Measurements from ENCODE around the gene ZNF658.
"Not testable (repeated sequence)": the region's sequence is repeated elsewhere in the genome, so short reads cannot be mapped to it uniquely, and the experiment has no call there.

ZNF658 gene

DNA sequence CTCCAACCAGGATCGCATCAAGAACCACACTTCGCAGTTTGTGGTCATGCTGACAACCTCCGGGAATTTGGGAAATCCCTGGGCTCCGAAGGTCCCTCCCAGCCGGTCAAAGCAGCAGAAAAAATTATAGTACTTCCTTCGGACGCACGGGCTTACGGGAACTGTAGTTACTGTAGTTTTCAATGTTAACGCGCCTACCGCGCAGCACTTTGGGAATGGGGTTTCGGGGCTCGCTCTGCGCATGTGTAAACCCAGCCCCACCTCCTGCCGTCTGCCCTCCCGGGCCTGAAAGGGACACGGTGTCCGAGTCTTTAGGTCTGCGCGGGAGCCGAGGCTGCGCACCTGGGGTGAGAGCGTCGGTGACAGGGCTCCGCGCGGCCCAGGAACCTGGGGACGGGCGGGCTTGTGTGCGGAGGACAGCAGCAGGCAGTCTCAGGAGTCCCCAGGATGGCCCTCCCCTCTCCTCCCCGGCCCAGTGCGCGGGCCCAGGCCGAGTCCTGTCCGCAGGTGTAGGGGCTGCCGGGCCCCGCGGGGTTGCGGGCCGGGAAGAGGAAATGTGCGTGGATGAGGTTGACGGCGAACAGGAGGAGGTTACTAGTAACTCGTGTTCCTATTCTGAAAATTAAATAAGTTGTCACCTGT lies at the start of gene ZNF658:
ZNF658 (plus strand) TSS at position 236 of the 642 bp plus-strand sequence. CDS start 2,837 bp downstream, outside the sequence.
- peak; percentile 81 for DNase-seq

DNA sequence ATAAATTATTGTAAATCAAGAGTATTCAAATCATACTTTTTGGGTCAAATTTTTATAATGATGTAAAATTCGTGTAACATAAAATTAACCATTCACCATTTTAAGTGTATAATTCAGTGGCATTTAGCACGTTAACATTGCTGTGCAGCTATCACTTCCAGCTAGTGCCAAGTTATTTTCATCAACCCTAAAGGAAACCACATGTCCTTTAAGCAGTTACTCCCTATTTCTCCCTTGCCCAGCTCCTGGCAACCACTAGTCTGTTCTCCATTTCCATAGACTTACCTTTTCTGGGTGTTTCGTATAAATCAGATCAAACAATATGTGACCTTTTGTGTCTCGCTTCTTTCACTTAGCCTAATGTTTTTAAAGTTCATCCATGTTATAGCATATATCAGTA lies 38.8 kb upstream of the ZNF658 start:
- DNase-seq = not testable (repeated sequence)

DNA sequence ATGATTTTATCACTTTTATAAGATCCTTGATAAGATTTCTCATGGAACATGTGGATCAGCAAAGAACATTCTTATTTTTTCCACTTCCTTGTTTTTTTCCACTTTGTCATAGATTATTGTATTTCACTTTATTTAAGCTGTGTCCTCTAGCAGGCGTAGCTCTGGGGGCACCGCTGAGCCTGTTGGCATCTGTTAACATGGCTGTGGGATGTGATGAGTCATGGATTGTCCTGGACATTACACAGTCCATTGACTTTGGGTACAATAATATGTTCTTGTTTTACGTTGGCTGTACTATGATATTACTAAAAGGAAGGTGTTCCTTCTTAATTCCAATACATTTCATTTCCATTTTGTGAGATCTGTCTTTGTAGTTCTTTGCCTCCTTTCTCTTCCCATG lies 31.9 kb upstream of the ZNF658 start:
- not testable (repeated sequence) for DNase-seq

DNA sequence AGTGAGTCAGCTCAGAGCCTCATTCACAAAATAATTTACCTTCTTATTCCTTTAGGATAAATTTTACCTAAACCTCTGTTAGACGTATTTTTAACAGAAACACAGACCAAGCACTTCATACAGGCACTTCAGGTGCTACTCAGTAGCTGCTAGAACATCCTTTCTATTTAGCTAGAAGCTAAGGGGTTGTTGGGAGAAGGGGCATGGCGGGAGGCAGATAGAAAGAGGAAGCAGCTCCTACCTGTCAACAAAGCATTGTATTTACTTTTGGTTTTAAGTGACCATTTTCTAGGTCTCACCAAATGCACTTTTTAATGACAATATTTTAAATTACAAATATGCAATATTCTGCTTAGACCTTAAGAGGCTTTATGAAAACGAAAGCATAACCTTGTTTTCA lies 19.9 kb upstream of the ZNF658 start:
- DNase-seq = not testable (repeated sequence)

DNA sequence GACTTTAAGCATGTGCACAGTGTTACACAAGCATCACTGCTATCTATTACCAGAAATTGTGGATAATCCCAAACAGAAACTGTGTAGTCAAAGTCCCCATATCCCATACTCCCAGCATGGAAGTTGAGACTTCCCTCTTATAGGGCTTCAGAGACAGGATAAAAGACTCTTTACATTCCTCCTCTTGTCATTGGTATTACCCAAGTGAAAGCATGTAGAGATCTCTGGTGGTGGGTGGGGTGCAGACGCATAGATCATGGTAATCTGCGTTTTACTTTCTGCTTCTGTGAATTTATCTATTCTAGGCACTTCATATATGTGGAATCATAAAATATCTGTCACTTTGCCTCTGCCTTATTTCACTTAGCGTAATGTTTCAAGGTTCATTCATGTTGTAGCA lies 18.7 kb upstream of the ZNF658 start:
- not testable (repeated sequence) for DNase-seq

DNA sequence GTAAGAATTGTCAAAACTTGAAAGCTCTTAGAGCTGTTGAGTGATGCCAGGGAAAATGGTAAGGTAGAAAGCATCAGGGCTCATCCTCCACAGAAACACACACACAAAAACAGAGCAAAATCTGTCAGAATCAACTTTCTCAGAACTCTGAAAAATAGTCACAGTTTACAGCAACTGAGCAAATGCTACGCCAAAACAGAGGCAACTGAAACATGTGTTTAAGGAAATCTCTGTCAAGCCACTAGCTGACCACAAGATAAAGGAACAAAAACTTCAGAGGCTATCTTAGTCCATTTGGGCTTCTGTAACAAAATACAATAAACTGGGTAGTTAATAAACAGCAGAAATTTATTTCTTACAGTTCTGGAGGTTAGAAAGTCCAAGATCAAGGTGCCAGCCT lies 10.2 kb upstream of the ZNF658 start:
- DNase-seq = not testable (repeated sequence)

DNA sequence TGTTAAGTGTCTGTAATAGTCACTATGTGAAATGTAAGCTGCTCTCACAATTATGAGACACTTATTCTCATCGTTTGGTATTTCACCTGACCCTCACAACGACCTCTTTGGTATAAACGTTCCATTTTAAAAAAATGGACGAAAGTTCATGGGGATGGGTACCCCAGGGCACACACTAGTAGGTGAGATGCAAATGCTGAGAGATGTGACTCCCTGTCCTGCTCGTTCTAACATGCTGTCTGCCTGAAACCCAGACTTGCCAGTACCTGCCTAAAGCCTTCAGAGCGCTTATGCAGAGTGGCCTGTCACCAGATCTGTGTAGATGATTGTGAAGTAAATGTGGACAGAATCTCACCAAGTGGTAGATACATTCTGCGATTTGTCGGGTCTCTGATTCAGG lies 616 bp downstream of the ZNF658 start:
- DNase-seq = not testable (repeated sequence)

DNA sequence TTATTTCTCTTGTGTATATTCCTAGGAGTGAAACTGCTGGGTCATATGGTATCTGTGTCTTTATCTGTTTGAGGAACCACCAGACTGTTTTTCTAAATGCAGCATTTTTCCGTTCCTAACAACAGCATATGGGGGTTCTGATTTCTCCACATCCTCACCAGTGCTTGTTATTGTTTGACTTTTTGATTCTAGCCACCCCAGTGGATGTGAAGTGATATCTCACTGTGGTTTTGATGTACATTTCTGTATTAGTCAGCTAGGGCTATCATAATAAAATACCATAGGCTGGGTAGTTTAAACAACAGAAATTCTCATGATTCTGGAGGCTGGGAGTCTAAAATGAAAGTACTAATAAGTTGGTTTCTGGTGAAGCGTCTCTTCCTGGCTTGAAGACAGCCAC lies 9.0 kb downstream of the ZNF658 start:
- DNase-seq = not testable (repeated sequence)

DNA sequence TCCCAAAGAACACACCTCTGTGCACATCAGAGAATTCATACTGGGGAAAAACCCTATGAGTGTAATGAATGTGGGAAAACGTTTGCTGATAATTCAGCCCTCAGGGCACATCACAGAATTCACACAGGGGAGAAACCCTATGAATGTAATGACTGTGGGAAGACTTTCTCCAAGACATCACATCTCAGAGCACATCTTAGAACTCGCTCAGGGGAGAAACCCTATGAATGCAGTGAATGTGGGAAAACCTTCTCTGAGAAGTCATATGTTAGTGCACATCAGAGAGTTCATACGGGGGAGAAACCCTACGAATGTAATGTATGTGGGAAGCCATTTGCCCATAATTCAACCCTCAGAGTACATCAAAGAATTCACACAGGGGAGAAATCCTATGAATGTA lies 19.5 kb downstream of the ZNF658 start:
- DNase-seq = not testable (repeated sequence)

DNA sequence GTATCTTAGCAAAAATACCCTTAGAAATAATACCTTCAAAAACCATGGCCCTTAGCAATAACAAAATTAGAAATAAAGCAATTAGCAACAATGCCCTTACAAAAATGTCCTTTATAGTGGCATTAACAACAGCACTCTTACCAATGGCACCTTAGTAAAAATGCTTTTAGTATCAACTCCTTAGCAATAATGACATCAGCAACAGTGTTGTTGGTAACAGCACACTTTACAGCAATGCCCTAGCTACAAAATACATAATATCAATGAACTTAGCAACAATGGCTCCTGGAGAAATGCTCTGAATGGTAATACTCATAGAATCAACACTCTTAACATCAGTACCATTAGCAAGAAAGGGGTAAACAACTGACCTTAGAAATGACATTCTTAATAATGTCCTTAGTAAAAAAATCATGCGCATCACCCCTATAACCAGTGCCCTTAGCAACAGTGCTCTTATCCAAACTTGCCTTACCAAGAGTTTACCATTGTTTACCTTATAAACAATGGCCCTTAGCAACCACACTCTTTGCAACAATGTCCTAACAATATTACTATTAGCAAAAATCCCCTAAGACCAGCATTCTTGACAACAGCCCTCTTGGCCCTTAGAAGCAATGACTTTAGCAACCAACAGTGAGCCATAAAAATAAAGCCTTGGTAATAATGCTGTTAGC lies 35.8 kb downstream of the ZNF658 start:
- not testable (repeated sequence) for DNase-seq

DNA sequence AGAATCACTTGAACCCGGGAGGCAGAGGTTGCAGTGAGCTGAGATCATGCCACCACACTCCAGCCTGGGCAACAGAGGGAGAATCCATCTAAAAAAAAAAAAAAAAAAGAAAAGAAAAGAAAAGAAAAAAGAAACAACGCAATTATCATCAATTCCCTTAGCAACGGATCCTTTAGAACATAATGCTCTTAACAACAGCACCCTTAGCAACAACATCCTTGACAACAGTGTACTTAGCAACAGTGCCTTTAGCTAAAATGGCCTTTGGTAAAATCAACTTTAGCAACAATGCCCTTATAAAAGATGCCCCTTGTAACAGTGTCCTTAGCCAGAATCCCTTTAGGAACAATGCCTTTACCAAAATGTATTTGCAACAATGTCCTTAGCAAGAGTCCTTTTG lies 37.1 kb downstream of the ZNF658 start:
- DNase-seq = not testable (repeated sequence)

DNA sequence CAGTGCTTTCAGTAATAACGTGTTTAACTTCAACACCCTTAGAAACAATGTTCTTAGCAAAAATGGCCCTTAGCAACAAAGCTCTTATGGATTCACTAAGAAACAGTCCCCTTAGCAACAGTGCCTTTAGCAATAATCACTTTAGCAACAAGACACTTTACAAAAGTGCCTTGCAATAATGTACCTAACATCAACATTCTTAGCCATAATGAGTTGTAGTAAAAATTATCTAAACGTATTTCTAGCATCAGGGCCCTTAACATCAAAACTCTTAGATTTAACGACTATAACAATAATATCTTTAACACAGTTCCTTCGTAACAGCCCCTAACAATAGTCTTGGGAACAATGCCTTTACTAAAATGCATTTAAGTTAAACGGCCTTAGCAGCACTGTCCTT lies 37.8 kb downstream of the ZNF658 start:
- DNase-seq = not testable (repeated sequence)

DNA sequence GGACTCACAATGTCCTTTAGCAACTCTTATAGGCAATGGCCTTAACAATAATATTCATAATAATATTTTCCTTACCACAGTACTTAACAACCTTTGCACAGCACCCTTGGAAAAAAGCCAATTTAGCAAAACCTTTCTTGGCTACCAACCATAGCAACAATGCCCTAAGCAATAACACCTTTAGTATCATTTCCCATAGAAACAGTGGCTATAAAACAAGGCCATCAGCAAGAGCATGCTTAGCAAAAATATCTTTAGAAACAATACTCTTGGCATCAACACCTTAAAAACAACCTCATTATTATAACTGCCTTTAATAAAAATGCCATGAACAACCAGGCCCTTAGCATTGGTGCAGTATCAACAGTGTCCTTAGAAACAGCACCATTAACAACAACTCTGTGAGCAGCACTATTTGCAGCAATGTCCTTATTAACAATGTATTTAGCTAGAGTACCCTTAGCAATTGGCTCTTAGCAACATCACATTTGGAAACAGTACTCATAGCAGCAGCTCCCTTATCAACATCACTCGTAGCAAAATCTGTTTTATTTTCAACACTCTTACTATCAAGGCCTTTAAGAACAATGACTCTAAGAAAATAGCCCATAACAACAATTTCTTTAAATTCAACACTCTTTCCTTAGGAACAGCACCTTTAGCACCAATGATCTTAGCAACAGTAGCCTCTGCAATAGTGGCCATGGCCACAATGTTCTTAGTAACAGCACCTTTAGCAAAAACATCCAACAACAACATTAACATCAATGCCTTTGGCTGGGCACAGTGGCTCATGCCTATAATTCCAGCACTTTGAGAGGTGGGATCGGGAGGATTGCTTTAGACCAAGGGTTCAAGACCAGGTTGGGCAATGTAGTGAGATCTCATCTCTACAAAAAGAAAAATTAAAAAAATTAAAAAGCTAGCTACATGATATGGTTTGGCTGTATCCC lies 39.6 kb downstream of the ZNF658 start:
- not testable (repeated sequence) for DNase-seq

DNA sequence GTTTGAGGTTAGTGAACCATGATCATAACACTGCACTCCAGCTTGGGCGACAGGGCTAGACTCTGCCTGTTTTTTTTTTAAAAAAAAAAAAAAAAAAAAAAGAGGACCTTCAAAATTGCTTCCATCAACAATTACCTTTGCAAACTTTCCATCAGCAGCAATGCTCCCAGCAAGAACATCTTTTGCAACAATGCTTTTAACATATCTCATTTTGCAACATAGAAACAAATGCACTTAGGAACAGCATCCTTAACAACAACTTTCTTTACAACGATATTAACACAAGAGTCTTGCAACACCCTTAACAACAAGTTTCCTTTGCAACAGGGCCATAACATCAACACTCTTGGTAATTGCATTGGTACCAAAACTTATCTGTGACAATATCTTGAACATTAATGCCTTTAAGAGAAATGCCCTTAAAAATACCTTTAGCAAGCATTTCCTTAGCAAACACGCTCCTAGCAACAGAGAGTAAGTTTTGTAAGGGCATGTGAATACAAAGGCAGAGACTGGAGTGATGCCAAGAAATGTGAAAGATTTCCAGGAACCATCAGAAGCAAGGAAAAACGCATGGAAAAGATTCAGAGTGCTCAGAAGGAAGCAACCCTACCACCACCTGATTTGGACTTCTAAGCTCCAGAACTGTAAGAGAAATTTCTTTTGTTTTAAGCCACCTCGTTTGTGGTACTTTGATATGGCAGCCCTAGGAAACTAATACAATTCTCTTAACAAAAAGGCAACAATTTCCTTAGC lies 42.1 kb downstream of the ZNF658 start:
- not testable (repeated sequence) for DNase-seq

DNA sequence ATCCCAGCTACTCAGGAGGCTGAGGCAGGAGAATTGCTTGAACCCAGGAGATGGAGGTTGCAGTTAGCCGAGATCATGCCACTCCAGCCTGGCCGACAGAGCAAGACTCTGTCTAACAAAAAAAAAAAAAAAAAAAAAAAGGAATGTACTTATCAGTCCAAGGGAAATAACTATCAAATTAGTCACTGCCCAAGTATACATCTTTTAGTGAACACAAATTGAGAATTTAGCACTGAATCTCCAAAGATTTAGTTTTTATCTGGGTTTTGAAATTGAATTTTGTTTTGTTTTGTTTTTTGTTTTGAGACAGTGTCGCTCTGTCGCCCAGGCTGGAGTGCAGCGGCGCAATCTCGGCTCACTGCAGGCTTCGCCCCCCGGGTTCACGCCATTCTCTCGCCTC lies 52.1 kb downstream of the ZNF658 start:
- DNase-seq = not testable (repeated sequence)

Measured in right forelimb (tissue), 1 donor.